GM21786 (cell line): ENCODE measurements around the gene DDX24.

Experiments used
- ATAC-seq: cut with Tn5 transposase; IDR thresholded peaks from one replicate; pipeline ENCODE4 v1.9.1; 2021; ENCODE audit not compliant: unreplicated experiment

Gene DDX24

DNA sequence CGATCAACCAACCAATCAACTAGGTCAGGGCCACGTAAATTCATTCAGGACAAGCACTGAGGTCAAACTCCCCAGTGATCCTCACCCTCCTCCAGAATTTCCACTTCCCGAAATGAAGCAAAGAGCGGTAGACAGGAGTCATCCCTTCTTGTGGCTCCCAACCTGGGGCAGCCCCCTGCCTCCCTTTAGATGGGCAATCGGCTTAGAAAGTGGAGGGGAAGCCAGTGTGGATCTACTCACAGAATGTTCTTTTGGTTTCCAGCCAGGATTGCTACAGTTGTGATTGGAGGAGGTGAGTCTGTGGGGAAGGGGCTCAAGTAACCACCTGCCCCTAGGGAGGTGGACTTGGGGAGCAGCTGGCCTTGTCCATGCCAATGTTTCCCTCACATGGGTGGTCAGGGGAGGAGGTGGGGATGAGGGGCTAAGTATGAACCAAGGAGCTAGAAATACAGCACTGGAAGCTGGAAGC is 33.6 kb upstream of the DDX24 start:
- no peak for ATAC-seq

DNA sequence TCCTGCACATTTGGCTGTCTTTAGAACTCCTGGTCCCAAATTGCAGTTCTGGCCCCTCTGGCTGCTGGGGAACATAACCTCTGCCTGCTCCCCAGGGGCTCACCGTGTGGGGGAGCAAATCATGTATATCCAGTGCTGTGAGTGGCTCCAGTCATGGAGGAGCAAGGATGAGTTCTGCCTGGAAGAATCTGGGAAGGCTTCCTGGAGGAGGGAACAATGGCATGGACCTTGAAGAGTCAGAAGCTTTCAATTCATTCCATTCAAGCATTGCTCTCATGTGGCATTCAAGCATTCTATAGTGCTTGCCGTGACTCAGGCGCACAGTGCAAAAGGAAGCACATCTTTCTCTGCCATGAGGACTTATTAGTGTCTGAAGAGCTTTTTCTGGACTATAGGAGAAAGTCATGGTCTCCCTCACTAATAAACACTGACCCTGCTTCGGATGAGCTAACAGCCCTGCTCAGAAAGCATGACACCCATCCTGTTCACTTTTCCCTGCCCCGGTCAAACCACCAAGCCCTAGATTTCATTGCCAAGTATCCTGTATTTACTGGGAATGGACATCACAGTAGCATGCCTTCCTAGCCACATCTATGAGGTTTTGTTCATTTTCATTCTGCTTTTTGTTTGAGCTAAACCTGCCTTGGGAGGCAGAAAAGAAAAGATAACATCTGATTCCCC is 33.0 kb upstream of the DDX24 start:
- ATAC-seq, result no peak

GRCh38 chr14:94113490-94113889 is 32.5 kb upstream of the DDX24 start:
- no peak for ATAC-seq

DNA sequence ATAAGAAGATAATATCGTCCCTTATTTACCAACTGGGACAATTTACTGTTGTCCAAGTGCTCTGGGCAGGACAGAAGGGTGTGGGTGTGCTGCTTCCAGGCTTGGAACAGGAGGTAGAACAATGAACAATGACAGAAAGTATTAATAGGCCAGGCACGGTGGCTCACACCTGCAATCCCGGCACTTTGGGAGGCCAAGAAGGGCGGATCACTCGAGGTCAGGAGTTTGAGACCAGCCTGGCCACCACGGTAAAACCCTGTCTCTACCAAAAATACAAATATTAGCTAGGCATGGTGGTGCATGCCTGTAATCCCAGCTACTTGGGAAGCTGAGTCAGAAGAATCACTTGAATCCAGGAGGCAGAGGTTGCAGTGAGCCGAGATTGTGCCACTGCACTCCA is 32.1 kb upstream of the DDX24 start:
- ATAC-seq, result no peak

- no peak for ATAC-seq
These were observed 31.6 kb upstream of the DDX24 start for GRCh38 chr14:94112513-94113063.

GRCh38 chr14:94111276-94112095 is 30.5 kb upstream of the DDX24 start:
- ATAC-seq, result no peak

DNA sequence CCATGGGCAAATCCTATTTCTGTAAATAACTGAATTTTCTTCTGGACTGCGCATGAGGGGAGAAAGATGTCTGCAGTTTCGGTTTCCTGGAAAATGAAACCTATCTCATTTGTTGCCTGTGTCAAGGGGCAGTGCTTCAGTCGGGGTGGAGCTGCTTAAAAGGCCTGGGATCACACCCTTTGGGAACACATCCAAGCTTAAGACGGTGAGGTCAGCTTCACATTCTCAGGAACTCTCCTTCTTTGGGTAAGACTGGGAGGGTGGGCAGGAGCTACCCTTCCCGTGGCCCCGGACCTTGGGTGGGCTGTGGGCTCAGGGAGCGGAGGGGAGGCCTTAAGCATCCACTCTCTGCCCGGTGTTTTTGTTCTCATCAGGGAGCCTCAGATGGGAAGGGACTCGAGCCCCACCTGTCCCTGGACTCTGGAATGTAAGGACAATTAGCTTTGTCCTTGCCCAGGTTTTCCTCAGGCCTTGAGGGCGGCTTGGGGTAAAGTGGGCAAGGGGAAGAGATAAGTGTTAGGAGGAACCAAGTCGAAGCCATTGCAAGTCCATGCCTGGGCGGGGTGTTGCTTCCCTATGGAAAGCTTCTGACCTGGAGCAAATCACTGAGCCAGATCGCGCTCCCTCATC is 29.7 kb upstream of the DDX24 start, which contains the start of gene IFI27:
IFI27 (plus strand) TSS at position 185 of the 630 bp plus-strand sequence.
- ATAC-seq, result no peak

DNA sequence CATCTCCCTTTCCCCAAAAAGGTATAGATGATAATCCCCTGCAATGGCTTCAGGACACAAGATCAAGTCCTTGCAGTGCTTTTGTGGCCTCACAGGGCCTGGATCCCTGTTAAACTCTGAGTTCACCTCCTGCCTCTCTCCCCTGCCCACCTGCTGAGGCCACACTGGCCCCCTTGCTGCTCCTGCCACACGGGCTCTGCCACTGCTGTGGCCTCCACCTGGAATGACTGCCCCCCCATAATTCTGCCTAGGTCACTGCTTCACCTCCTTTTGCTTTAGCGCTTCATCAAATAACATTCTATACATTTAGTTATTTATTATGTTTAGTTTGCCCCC is 28.9 kb upstream of the DDX24 start:
- ATAC-seq, result no peak

DNA sequence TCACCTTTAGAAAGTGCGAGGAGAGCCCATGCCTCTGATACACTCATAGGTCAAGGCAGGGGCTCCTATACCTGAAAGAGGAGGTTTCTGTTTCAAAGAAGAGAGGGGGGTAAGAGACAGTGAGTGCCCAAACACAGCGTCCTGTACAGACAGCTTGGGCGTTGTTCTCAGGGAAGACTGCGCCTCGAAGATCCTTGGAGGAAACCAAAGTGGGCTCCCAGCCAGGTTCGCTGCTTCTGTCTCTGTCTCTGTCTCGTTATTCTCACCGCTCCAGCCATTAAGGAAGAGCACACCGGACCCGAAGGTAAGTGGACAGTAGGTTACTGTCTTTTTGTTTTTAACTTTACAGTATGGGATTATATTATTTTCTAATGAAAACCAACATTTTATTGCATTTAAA is 23.7 kb upstream of the DDX24 start:
- no peak for ATAC-seq

DNA sequence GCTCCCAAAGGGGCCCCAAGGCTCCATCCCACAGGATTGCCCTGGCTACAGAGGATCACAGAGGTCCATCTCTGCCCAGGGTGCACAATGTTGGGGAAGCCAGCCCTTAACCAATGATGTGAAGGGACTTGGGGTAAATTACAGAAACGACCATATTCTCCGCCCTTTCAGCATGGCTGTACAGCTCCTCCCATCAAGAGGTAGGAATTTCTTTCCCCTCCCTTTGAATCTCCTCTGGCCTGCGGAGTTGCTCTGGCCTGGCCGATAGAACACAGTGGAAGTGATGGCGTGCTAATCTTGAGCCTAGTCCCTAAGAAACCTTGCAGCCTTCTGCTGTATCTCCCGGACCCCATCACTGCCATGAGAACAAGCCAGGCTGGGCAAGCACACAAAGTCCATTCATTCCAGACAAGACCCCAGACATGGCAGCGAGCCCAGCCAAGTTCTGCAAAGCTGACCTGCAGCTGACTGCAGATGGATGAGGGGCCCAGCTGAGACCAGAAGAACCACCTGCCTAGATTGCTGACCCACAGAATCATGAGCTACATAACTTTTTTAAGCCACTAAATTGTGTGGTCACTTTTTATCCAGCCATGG is 22.6 kb upstream of the DDX24 start:
- no peak for ATAC-seq

- ATAC-seq, result no peak
These were observed 21.9 kb upstream of the DDX24 start for GRCh38 chr14:94102768-94103482.

- no peak for ATAC-seq
These were observed 20.7 kb upstream of the DDX24 start for GRCh38 chr14:94101748-94102147.

DNA sequence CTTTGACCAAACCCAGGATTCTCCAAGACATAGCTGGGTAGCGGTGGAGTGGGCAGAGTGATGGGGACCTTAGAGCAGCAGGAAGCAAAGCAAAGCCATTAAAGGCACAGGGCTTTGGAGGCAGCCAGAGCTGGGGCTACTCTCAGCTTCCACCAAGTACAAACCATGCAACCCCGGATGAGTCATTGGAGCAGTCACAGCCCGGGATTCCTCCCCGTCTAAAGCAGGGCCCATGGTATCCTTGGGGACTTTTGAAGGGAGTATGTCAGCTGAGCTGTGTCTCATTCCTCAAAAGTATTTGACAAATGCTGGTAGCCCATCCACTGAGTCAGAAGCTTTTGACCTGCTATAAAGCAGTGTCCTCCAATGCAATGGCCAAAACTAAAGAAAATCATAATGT is 19.8 kb upstream of the DDX24 start:
- ATAC-seq, result no peak

- ATAC-seq, result no peak
These were observed 18.0 kb upstream of the DDX24 start for GRCh38 chr14:94099006-94099405.

DNA sequence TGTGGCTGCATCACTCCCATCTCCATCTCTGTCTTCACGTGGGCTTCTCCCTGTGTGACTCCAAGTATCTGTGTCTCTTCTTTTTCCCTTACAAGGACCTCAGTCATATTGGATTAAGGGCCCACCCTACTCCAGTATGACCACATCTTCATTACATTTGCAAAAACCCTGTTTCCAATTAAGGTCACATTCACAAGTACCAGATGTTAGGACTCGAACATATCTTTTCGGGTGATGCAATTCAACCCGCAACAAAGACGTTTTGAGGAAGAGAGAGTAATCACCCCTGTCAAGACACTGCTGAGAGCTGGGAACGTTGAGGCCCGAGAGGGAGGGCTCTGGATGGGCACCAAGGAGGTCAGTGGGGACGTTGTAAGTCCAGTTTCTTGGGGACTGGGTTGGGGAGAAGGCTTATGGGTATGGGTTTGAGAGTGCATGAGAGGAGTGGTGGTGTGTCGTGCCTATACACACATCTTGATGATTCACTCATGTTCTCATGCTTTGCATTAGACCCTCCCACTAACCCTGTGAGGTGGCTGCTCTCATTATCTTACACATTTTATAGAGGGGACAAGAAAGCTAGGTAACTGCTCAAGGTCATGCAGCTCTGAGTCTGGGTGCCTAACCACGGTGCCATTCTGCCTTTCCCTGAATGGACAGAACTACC is 17.5 kb upstream of the DDX24 start:
- no peak for ATAC-seq

DNA sequence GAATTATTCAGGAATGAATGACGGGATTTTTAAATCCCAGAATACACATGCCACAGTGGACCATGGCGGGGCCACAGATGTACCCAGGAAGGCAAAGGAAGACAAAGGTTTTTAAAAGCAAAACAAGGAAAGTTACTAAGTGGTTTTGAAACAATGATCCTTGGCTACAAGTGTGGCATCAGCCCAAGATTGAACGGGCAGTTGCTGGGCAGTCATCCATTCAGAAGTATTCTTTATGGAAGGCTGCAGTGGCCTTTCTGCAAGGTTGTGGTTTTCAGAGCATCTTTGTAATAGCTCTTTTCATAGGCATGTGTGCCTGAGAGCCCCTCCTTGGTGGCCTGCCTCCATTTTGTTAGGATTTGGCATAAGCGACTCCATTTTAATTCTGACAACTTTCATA is 16.1 kb upstream of the DDX24 start:
- ATAC-seq, result no peak

DNA sequence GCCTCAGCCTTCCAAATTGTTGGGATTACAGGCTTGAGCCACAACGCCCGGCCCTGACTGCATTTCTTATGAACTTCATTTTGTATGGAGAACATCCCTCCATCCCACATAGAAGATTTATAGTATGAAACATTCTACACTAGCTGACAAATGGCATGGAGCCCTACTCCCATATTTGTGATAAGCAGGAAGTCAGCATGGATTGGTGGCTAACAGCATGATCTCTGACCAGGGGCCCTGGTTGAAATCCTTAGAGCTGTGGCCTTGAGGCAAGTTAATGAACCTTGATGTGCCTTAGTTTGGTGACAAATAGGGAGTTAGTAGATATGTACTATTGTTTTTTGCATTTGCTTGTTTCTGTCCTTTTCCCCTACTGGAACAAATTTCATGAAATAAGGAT is 12.4 kb upstream of the DDX24 start:
- ATAC-seq, result no peak

DNA sequence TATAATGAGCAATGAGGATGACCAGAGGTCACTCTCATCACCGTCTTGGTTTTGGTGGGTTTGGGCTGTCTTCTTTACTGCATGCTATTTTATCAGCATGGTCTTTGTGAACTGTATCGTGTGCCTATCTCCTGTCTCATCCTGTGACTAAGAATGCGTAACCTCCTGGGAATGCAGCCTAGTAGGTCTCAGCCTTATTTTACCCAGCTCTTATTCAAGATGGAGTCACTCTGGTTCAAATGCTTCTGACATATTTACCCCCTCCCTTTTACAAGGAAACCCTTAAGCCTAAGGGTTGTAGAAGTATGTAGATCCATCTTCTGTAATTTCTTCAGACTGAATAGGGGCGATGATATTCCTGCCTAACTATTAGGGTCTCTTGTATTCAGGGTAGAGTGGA is 8.5 kb upstream of the DDX24 start:
- ATAC-seq, result no peak

GRCh38 chr14:94088516-94088915 is 7.5 kb upstream of the DDX24 start:
- no peak for ATAC-seq

- ATAC-seq, result no peak
These were observed 6.9 kb upstream of the DDX24 start for GRCh38 chr14:94087891-94088290.
